Naive thymus-derived CD8-positive, alpha-beta T cell (primary cell): ENCODE measurements around the gene TFDP3. TPM values are rescaled to one million over a fixed set of nuclear protein-coding genes. Genes with fewer than 3 reads are reported as not detected.
A peak's percentile ranks its signal among the peaks of the same experiment; 100 is the strongest.

Source experiments
- ATAC-seq, 2 donors: fragments of 150-1000 bp; cut with Tn5 transposase in 1 of 2; sonication (Bioruptor Pico), chemical (Tn5 transposase) in 1 of 2; 1 replicate in 1 of 2; 2 replicates in 1 of 2; pipeline ENCODE4 v1.10.0; 2021; ENCODE audit warnings: mild to moderate bottlenecking in 2 of 2, moderate library complexity in 2 of 2
- POLR2A ChIA-PET: fragments of 350-600 bp; sonication (Branson Sonifier 250); formaldehyde crosslinking; loops from one replicate; lab custom pipeline; 2021; ENCODE audit warnings: antibody characterized with exemption; lab: Charles Lee
- DNase-seq, 10 donors: peaks; one replicate each; pipeline versions ENCODE4 v3.0.0 to v3.0.0-alpha.2; 2020 to 2022
- H3K27ac Mint-ChIP-seq, 10 donors: one replicate each; pipeline ENCODE4 v1.8.0; 2020 to 2022; ENCODE audit warnings: mild to moderate bottlenecking in 10 of 10, mixed read lengths in 10 of 10, moderate library complexity in 4 of 10, inconsistent platforms in 1 of 10
- H3K27me3 Mint-ChIP-seq, 5 donors: one replicate each; pipeline ENCODE4 v1.8.0; 2021 to 2022; ENCODE audit warnings: mixed read lengths in 5 of 5
- H3K36me3 Mint-ChIP-seq, 3 donors: one replicate each; pipeline ENCODE4 v1.8.0; 2020 to 2022; ENCODE audit warnings: mixed read lengths in 3 of 3, mild to moderate bottlenecking in 2 of 3, inconsistent platforms in 1 of 3
- H3K4me1 Mint-ChIP-seq, 4 donors: one replicate each; pipeline ENCODE4 v1.8.0; 2021 to 2022; ENCODE audit warnings: mixed read lengths in 4 of 4
- H3K4me3 Mint-ChIP-seq, 10 donors: one replicate each; pipeline ENCODE4 v1.8.0; 2020 to 2022; ENCODE audit warnings: mild to moderate bottlenecking in 10 of 10, mixed read lengths in 10 of 10, moderate library complexity in 6 of 10, inconsistent platforms in 1 of 10
- H3K9me3 Mint-ChIP-seq, 9 donors: one replicate each; pipeline ENCODE4 v1.8.0; 2020 to 2022; ENCODE audit warnings: mixed read lengths in 9 of 9, mild to moderate bottlenecking in 3 of 9, inconsistent platforms in 1 of 9, moderate library complexity in 1 of 9
- polyA plus RNA-seq, 3 donors: library from polyadenylated mRNA; unstranded; fragments of 300-500 nt; fragmentation: Illumina TruSeq; gene quantifications; one replicate each; pipeline ENCODE4 v1.2.3, GENCODE V29; 2021
- total RNA-seq, 8 experiments: library from RNA in 2 of 8; stranded (reverse) in 2 of 8; gene quantifications; one replicate each; pipeline ENCODE4 v1.2.3 and lab custom pipeline; 2021 to 2026

TFDP3 gene
- total and polyA plus RNA-seq, 5 experiments from 2014 or later = not detected

GRCh38 chrX:133215747-133216146, 2.4 kb downstream of the TFDP3 start:
- DNase-seq (no peak), ATAC-seq (no peak)
- POLR2A ChIA-PET = no interaction called here
- Mint-ChIP-seq H3K27me3 (peaks cover 0 to 2% (median 0%) of the 10 kb centered on the region in 5 donors), H3K4me1 (no peaks in the 10 kb centered on the region), H3K4me3 (no peak overlapping the region), H3K9me3 (no peaks in the 10 kb centered on the region), H3K36me3 (no peaks in the 10 kb centered on the region), H3K27ac (no peak overlapping the region)

GRCh38 chrX:133215017-133215416, 3.1 kb downstream of the TFDP3 start:
- Mint-ChIP-seq H3K27ac (no peak overlapping the region), H3K4me3 (no peak overlapping the region), H3K27me3 (peaks cover 0 to 2% (median 0%) of the 10 kb centered on the region in 5 donors), H3K36me3 (no peaks in the 10 kb centered on the region), H3K9me3 (no peaks in the 10 kb centered on the region), H3K4me1 (no peaks in the 10 kb centered on the region)
- POLR2A ChIA-PET = no interaction called here
- ATAC-seq = no peak
- DNase-seq = no peak

GRCh38 chrX:133214301-133214700, 3.9 kb downstream of the TFDP3 start:
- peaks cover 0 to 2% (median 0%) of the 10 kb centered on the region in 5 donors for H3K27me3 Mint-ChIP-seq
- POLR2A ChIA-PET = no interaction called here
- H3K27ac Mint-ChIP-seq = no peak overlapping the region
- DNase-seq = no peak
- H3K9me3 Mint-ChIP-seq = no peaks in the 10 kb centered on the region
- H3K4me3 Mint-ChIP-seq = no peak overlapping the region
- no peaks in the 10 kb centered on the region for H3K4me1 Mint-ChIP-seq
- no peaks in the 10 kb centered on the region for H3K36me3 Mint-ChIP-seq
- ATAC-seq = no peak

- Mint-ChIP-seq H3K27me3 (peaks cover 0 to 2% (median 0%) of the 10 kb centered on the region in 5 donors), H3K9me3 (no peaks in the 10 kb centered on the region), H3K36me3 (no peaks in the 10 kb centered on the region), H3K4me1 (no peaks in the 10 kb centered on the region), H3K27ac (no peak overlapping the region), H3K4me3 (no peak overlapping the region)
- ATAC-seq (no peak), DNase-seq (no peak)
- POLR2A ChIA-PET = no interaction called here
Observed at GRCh38 chrX:133213117-133213516, 5.0 kb downstream of the TFDP3 start.

- Mint-ChIP-seq H3K27ac (no peak overlapping the region), H3K9me3 (no peaks in the 10 kb centered on the region), H3K4me3 (no peak overlapping the region), H3K27me3 (peaks cover 0 to 9% (median 8%) of the 10 kb centered on the region in 5 donors), H3K36me3 (no peaks in the 10 kb centered on the region), H3K4me1 (no peaks in the 10 kb centered on the region)
- ATAC-seq = no peak
- POLR2A ChIA-PET = no interaction called here
- DNase-seq = no peak
Observed at GRCh38 chrX:133207751-133208150, 10.4 kb downstream of the TFDP3 start.

- H3K36me3 Mint-ChIP-seq = no peaks in the 10 kb centered on the region
- H3K4me1 Mint-ChIP-seq = no peaks in the 10 kb centered on the region
- ATAC-seq = no peak
- H3K4me3 Mint-ChIP-seq = no peak overlapping the region
- H3K9me3 Mint-ChIP-seq = no peaks in the 10 kb centered on the region
- no peak for DNase-seq
- POLR2A ChIA-PET = no interaction called here
- H3K27ac Mint-ChIP-seq = no peak overlapping the region
- no peaks in the 10 kb centered on the region for H3K27me3 Mint-ChIP-seq
Observed at GRCh38 chrX:133191739-133192039, 26.5 kb downstream of the TFDP3 start.

GRCh38 chrX:133190877-133191738, 27.0 kb downstream of the TFDP3 start:
- H3K4me3 Mint-ChIP-seq = no peak overlapping the region
- no peak for ATAC-seq

GRCh38 chrX:133189195-133189594, 29.0 kb downstream of the TFDP3 start:
- no peaks in the 10 kb centered on the region for H3K4me1 Mint-ChIP-seq
- H3K27ac Mint-ChIP-seq = no peak overlapping the region
- DNase-seq (no peak), ATAC-seq (no peak)
- no peaks in the 10 kb centered on the region for H3K36me3 Mint-ChIP-seq
- H3K4me3 Mint-ChIP-seq = no peak overlapping the region
- POLR2A ChIA-PET = no interaction called here
- peaks cover 0 to 4% (median 0%) of the 10 kb centered on the region in 5 donors for H3K27me3 Mint-ChIP-seq
- H3K9me3 Mint-ChIP-seq = no peaks in the 10 kb centered on the region

More at GRCh38 chrX:133190877-133191738, 27.0 kb downstream of the TFDP3 start:
- POLR2A ChIA-PET = no interaction called here
- H3K9me3 Mint-ChIP-seq = no peaks in the 10 kb centered on the region
- no peak overlapping the region for H3K27ac Mint-ChIP-seq
- H3K4me1 Mint-ChIP-seq = no peaks in the 10 kb centered on the region
- no peaks in the 10 kb centered on the region for H3K36me3 Mint-ChIP-seq
- peaks cover 0 to under 1% (median 0%) of the 10 kb centered on the region in 5 donors for H3K27me3 Mint-ChIP-seq
- no peak for DNase-seq

GRCh38 chrX:133188631-133189030, 29.5 kb downstream of the TFDP3 start:
- Mint-ChIP-seq H3K27me3 (peaks cover 0 to 4% (median 0%) of the 10 kb centered on the region in 5 donors), H3K4me1 (no peaks in the 10 kb centered on the region), H3K27ac (no peak overlapping the region), H3K36me3 (no peaks in the 10 kb centered on the region), H3K4me3 (no peak overlapping the region), H3K9me3 (no peaks in the 10 kb centered on the region)
- no peak for DNase-seq
- POLR2A ChIA-PET = no interaction called here
- no peak for ATAC-seq

GRCh38 chrX:133185938-133186337, 32.2 kb downstream of the TFDP3 start:
- Mint-ChIP-seq H3K36me3 (no peaks in the 10 kb centered on the region), H3K4me3 (no peak overlapping the region), H3K27me3 (peaks cover 0 to 4% (median 0%) of the 10 kb centered on the region in 5 donors), H3K27ac (peak overlapping the region in 1 of 10 donors; percentile 79), H3K9me3 (no peaks in the 10 kb centered on the region), H3K4me1 (no peaks in the 10 kb centered on the region)
- ATAC-seq (no peak), DNase-seq (no peak)
- POLR2A ChIA-PET = no interaction called here

GRCh38 chrX:133185119-133185518, 33.0 kb downstream of the TFDP3 start:
- Mint-ChIP-seq H3K9me3 (no peaks in the 10 kb centered on the region), H3K27me3 (peaks cover 0 to 4% (median 0%) of the 10 kb centered on the region in 5 donors), H3K4me3 (no peak overlapping the region), H3K4me1 (no peaks in the 10 kb centered on the region), H3K36me3 (no peaks in the 10 kb centered on the region), H3K27ac (no peak overlapping the region)
- POLR2A ChIA-PET = no interaction called here
- ATAC-seq (no peak), DNase-seq (no peak)

- POLR2A ChIA-PET = no interaction called here
- no peak for ATAC-seq
- DNase-seq = no peak
- H3K9me3 Mint-ChIP-seq = no peaks in the 10 kb centered on the region
- H3K27ac Mint-ChIP-seq = no peak overlapping the region
- H3K36me3 Mint-ChIP-seq = no peaks in the 10 kb centered on the region
- no peaks in the 10 kb centered on the region for H3K4me1 Mint-ChIP-seq
- H3K4me3 Mint-ChIP-seq = no peak overlapping the region
- peaks cover 0 to 4% (median 0%) of the 10 kb centered on the region in 5 donors for H3K27me3 Mint-ChIP-seq
Observed at GRCh38 chrX:133183806-133184205, 34.3 kb downstream of the TFDP3 start.

- H3K9me3 Mint-ChIP-seq = no peaks in the 10 kb centered on the region
- H3K27ac Mint-ChIP-seq = no peak overlapping the region
- no peaks in the 10 kb centered on the region for H3K36me3 Mint-ChIP-seq
- H3K27me3 Mint-ChIP-seq = no peaks in the 10 kb centered on the region
- POLR2A ChIA-PET = no interaction called here
- no peak overlapping the region for H3K4me3 Mint-ChIP-seq
- H3K4me1 Mint-ChIP-seq = no peaks in the 10 kb centered on the region
- DNase-seq (no peak), ATAC-seq (no peak)
Observed at GRCh38 chrX:133179500-133179899, 38.7 kb downstream of the TFDP3 start.

- Mint-ChIP-seq H3K27ac (peak overlapping the region in 1 of 10 donors; percentile 88), H3K36me3 (no peaks in the 10 kb centered on the region), H3K27me3 (no peaks in the 10 kb centered on the region), H3K9me3 (no peaks in the 10 kb centered on the region), H3K4me3 (no peak overlapping the region), H3K4me1 (no peaks in the 10 kb centered on the region)
- no peak for ATAC-seq
- POLR2A ChIA-PET = no interaction called here
- no peak for DNase-seq
Observed at GRCh38 chrX:133177202-133177601, 41.0 kb downstream of the TFDP3 start.
